ENCODE measurements around the gene NKX1-2. TPM values are rescaled to one million over a fixed set of nuclear protein-coding genes. Genes with fewer than 3 reads are reported as not detected.

The NKX1-2 gene
- total RNA-seq, 1 experiment from 2014 or later = 57.7 TPM

DNA sequence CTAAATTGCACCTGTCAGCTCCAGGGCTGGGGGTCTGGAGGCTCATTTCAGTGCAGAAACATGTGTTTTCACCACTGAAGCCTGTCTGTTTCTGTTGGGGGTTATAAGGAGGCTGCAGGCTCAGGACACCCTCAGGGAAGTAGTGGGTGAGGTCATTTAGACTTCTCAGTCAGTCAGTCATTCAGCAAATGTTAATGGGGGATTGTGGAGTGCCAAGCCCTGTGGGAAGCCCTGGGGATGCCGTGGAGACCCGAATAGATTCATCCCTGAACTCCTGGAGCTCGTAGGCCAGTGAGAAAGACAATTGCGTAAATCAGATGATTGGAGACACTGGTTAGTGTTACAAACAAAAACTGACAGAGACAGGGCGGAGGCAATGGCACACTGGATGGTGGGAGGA lies 31.0 kb upstream of the NKX1-2 start (continued):
- TF ChIP-seq, protein P1, sequence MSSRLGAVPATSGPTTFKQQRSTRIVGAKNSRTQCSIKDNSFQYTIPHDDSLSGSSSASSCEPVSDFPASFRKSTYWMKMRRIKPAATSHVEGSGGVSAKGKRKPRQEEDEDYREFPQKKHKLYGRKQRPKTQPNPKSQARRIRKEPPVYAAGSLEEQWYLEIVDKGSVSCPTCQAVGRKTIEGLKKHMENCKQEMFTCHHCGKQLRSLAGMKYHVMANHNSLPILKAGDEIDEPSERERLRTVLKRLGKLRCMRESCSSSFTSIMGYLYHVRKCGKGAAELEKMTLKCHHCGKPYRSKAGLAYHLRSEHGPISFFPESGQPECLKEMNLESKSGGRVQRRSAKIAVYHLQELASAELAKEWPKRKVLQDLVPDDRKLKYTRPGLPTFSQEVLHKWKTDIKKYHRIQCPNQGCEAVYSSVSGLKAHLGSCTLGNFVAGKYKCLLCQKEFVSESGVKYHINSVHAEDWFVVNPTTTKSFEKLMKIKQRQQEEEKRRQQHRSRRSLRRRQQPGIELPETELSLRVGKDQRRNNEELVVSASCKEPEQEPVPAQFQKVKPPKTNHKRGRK (CRISPR knock-in tag; IDR thresholded peaks at IDR 0.05; ENCODE audit: borderline replicate concordance) = no peak
- no peak for TF ChIP-seq ZNF423 (CRISPR knock-in tag; IDR thresholded peaks at IDR 0.05)
- TF ChIP-seq, protein P2, sequence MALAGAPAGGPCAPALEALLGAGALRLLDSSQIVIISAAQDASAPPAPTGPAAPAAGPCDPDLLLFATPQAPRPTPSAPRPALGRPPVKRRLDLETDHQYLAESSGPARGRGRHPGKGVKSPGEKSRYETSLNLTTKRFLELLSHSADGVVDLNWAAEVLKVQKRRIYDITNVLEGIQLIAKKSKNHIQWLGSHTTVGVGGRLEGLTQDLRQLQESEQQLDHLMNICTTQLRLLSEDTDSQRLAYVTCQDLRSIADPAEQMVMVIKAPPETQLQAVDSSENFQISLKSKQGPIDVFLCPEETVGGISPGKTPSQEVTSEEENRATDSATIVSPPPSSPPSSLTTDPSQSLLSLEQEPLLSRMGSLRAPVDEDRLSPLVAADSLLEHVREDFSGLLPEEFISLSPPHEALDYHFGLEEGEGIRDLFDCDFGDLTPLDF (CRISPR knock-in tag; IDR thresholded peaks at IDR 0.05) = no peak

DNA sequence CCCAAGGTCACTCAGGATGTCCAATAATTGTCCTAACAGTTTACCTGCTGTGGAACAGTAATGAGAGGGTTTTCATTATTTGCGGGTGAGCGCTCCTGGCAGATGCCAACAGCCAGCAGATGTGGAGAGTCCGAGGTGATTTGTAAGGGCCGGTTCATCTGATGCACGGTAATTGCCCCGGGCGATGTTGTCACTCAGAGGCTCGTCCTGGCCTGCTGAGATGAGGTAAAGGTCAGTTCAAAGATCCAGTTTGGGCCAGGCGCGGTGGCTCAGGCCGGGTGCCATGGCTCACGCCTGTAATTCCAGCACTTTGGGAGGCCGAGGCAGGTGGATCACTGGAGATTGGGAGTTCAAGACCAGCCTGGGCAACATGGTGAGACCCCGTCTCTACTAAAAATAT lies 28.7 kb upstream of the NKX1-2 start:
- ATAC-seq = no peak
- TF ChIP-seq TEAD1 (CRISPR knock-in tag; IDR thresholded peaks at IDR 0.05) (no peak), GABPB1 (CRISPR knock-in tag; IDR thresholded peaks at IDR 0.05) (no peak), RELA (CRISPR knock-in tag; IDR thresholded peaks at IDR 0.05; ENCODE audit: borderline replicate concordance) (no peak), NR2C2 (CRISPR knock-in tag; IDR thresholded peaks at IDR 0.05) (no peak), SOX15 (CRISPR knock-in tag; IDR thresholded peaks at IDR 0.05) (no peak), ZBTB21 (CRISPR knock-in tag; IDR thresholded peaks at IDR 0.05; ENCODE audit: borderline replicate concordance) (no peak), CBFB (CRISPR knock-in tag; IDR thresholded peaks at IDR 0.05; ENCODE audit: low read depth) (no peak), ZNF423 (CRISPR knock-in tag; IDR thresholded peaks at IDR 0.05) (no peak), TCF7 (CRISPR knock-in tag; IDR thresholded peaks at IDR 0.05; ENCODE audit: low read depth) (no peak), NR1H2 (CRISPR knock-in tag; IDR thresholded peaks at IDR 0.05) (no peak), IRF2 (CRISPR knock-in tag; IDR thresholded peaks at IDR 0.05; ENCODE audit: borderline replicate concordance, low read depth) (no peak), ETV6 (CRISPR knock-in tag; IDR thresholded peaks at IDR 0.05) (no peak)
- TF ChIP-seq, protein P3, sequence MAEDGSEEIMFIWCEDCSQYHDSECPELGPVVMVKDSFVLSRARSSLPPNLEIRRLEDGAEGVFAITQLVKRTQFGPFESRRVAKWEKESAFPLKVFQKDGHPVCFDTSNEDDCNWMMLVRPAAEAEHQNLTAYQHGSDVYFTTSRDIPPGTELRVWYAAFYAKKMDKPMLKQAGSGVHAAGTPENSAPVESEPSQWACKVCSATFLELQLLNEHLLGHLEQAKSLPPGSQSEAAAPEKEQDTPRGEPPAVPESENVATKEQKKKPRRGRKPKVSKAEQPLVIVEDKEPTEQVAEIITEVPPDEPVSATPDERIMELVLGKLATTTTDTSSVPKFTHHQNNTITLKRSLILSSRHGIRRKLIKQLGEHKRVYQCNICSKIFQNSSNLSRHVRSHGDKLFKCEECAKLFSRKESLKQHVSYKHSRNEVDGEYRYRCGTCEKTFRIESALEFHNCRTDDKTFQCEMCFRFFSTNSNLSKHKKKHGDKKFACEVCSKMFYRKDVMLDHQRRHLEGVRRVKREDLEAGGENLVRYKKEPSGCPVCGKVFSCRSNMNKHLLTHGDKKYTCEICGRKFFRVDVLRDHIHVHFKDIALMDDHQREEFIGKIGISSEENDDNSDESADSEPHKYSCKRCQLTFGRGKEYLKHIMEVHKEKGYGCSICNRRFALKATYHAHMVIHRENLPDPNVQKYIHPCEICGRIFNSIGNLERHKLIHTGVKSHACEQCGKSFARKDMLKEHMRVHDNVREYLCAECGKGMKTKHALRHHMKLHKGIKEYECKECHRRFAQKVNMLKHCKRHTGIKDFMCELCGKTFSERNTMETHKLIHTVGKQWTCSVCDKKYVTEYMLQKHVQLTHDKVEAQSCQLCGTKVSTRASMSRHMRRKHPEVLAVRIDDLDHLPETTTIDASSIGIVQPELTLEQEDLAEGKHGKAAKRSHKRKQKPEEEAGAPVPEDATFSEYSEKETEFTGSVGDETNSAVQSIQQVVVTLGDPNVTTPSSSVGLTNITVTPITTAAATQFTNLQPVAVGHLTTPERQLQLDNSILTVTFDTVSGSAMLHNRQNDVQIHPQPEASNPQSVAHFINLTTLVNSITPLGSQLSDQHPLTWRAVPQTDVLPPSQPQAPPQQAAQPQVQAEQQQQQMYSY (CRISPR knock-in tag; IDR thresholded peaks at IDR 0.05) = no peak
- TF ChIP-seq, protein P4, sequence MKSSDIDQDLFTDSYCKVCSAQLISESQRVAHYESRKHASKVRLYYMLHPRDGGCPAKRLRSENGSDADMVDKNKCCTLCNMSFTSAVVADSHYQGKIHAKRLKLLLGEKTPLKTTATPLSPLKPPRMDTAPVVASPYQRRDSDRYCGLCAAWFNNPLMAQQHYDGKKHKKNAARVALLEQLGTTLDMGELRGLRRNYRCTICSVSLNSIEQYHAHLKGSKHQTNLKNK (CRISPR knock-in tag; IDR thresholded peaks at IDR 0.05) = no peak
- TF ChIP-seq, protein P5, sequence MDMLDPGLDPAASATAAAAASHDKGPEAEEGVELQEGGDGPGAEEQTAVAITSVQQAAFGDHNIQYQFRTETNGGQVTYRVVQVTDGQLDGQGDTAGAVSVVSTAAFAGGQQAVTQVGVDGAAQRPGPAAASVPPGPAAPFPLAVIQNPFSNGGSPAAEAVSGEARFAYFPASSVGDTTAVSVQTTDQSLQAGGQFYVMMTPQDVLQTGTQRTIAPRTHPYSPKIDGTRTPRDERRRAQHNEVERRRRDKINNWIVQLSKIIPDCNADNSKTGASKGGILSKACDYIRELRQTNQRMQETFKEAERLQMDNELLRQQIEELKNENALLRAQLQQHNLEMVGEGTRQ (CRISPR knock-in tag; IDR thresholded peaks at IDR 0.05) = no peak
- Mint-ChIP-seq H3K9me3 (no peaks in the 10 kb centered on the region), H3K4me1 (peaks cover 52% of the 10 kb centered on the region), H3K27ac (no peak overlapping the region), H3K36me3 (peaks cover 3% of the 10 kb centered on the region; the same call in 1 of the 2 replicates), H3K4me3 (no peak overlapping the region), H3K27me3 (ENCODE audit: low read depth) (no peaks in the 10 kb centered on the region)
- DNase-seq (ENCODE audit: low spot score) = no peak
- ChIA-PET POLR2A (no interaction called here), CTCF (interaction anchor here (0.9 to 1.3 kb wide), 2 partner anchors 17 to 75 kb away, joined by 3 to 4 read pairs; partner anchors contain the start of gene LHPP)
